A549 (cell line): Measurements from ENCODE around the gene SSTR3.

ENCODE experiments used
- CEBPB ChIP-seq, 2 experiments: fragments of >200 bp in 1 of 2; sonication (Bioruptor Twin) in 1 of 2; formaldehyde crosslinking in 1 of 2; IDR thresholded peaks; 2 replicates each; pipeline ENCODE4 v1.6.1; 2012 to 2016
- CHD2 ChIP-seq: fragments of 150-350 bp; IDR thresholded peaks from 2 replicates; pipeline ENCODE4 v1.6.1; 2014; ENCODE audit warnings: low read length; ENCODE audit not compliant: partially characterized antibody
- CHD4 ChIP-seq: fragments of 200-600 bp; sonication (generic); IDR thresholded peaks from 2 replicates; pipeline ENCODE4 v1.6.1; 2016; ENCODE audit warnings: antibody characterized with exemption, mild to moderate bottlenecking, borderline replicate concordance
- CTCF ChIP-seq: fragments of >200 bp; sonication (Bioruptor Twin); formaldehyde crosslinking; IDR thresholded peaks from 3 replicates; pipeline ENCODE4 v1.5.1; 2016
- ELK1 ChIP-seq: fragments of 150-350 bp; IDR thresholded peaks from 2 replicates; pipeline ENCODE4 v1.6.1; 2014; ENCODE audit warnings: low read depth, mild to moderate bottlenecking, low read length
- EP300 ChIP-seq, 2 experiments: fragments of >200 bp; sonication (Bioruptor Twin); formaldehyde crosslinking; IDR thresholded peaks; 2 replicates in 1 of 2; 3 replicates in 1 of 2; pipeline ENCODE4 v1.6.1; 2016 to 2017
- ESRRA ChIP-seq: fragments of 150-350 bp; IDR thresholded peaks from 2 replicates; pipeline ENCODE4 v1.6.1; 2014; ENCODE audit warnings: mild to moderate bottlenecking, low read length, borderline replicate concordance
- KDM1A ChIP-seq: fragments of 200-600 bp; sonication (generic); IDR thresholded peaks from 2 replicates; pipeline ENCODE4 v1.6.1; 2016; ENCODE audit warnings: low read depth, mild to moderate bottlenecking
- MAZ ChIP-seq: fragments of 150-350 bp; IDR thresholded peaks from 2 replicates; pipeline ENCODE4 v1.6.1; 2014; ENCODE audit warnings: antibody characterized with exemption, low read depth, low read length, borderline replicate concordance
- POLR2A ChIP-seq: IDR thresholded peaks from 2 replicates; pipeline ENCODE4 v1.6.1; 2012; ENCODE audit warnings: mild to moderate bottlenecking, low read length
- POLR2AphosphoS2 ChIP-seq: conservative IDR thresholded peaks from 2 replicates; pipeline ENCODE4 v1.6.1; 2012; ENCODE audit warnings: low read length, improper control_type of control experiment, inconsistent platforms
- REST ChIP-seq: fragments of 200-600 bp; sonication (generic); IDR thresholded peaks from 2 replicates; pipeline ENCODE4 v1.6.1; 2016; ENCODE audit warnings: antibody characterized with exemption, mild to moderate bottlenecking, moderate library complexity
- SMC3 ChIP-seq: fragments of >200 bp; sonication (Bioruptor Twin); formaldehyde crosslinking; IDR thresholded peaks from 3 replicates; pipeline ENCODE4 v1.6.1; 2018; ENCODE audit warnings: inconsistent platforms
- SREBF2 ChIP-seq: fragments of 450-650 bp; IDR thresholded peaks from 2 replicates; pipeline ENCODE4 v1.6.1; 2014; ENCODE audit warnings: mild to moderate bottlenecking, moderate library complexity

- TF ChIP-seq ELK1 (no peak), POLR2AphosphoS2 (no peak), REST (no peak), CTCF (no peak), CEBPB (IDR thresholded peaks at IDR 0.05) (no peak), KDM1A (no peak), ESRRA (no peak), POLR2A (no peak), CHD2 (no peak), MAZ (no peak), SMC3 (no peak), EP300 (IDR thresholded peaks at IDR 0.05) (no peak), SREBF2 (no peak), CHD4 (no peak)
These were observed 30.2 kb upstream of the SSTR3 start for GRCh38 chr22:37242395-37242918.
